ENCODE measurements around the gene MMP15. TPM values are rescaled to one million over a fixed set of nuclear protein-coding genes. Genes with fewer than 3 reads are reported as not detected.

Gene MMP15
- total RNA-seq, 1 donor from 2014 or later = 15.4 TPM

- H3K27me3 Mint-ChIP-seq (ENCODE audit: low read depth, unreplicated experiment) = no peaks in the 10 kb centered on the region
- no peaks in the 10 kb centered on the region for H3K4me1 Mint-ChIP-seq (ENCODE audit: low read depth, unreplicated experiment)
- no peak overlapping the region for H3K4me3 Mint-ChIP-seq (ENCODE audit: unreplicated experiment)
- H3K27me3 ChIP-seq (ENCODE audit: insufficient read depth, low read length) = no peaks in the 10 kb centered on the region
- no peak overlapping the region for H2AFZ ChIP-seq (ENCODE audit: low read depth, low read length)
- no peak for TF ChIP-seq CTCF (IDR thresholded peaks at IDR 0.05; ENCODE audit: insufficient read depth, low read depth, low read length)
- no peak for TF ChIP-seq EZH2 (IDR thresholded peaks at IDR 0.05; ENCODE audit: insufficient read depth, low read length)
- no peak overlapping the region for H3K4me2 ChIP-seq (ENCODE audit: low read length)
- H3K36me3 Mint-ChIP-seq (ENCODE audit: low read depth, unreplicated experiment) = no peaks in the 10 kb centered on the region
- no peaks in the 10 kb centered on the region for H3K79me2 ChIP-seq (ENCODE audit: insufficient read depth, low read length)
- H3K4me3 ChIP-seq (ENCODE audit: insufficient read depth, low read depth, low read length) = no peak overlapping the region
- H3K9me3 ChIP-seq (ENCODE audit: insufficient read depth, low read depth, low read length) = peaks cover 4% of the 10 kb centered on the region
- DNase-seq (ENCODE audit: low read depth) (no peak), FAIRE-seq (no peak)
- no peaks in the 10 kb centered on the region for H3K4me1 ChIP-seq (ENCODE audit: insufficient read depth, low read length)
- H3K27ac Mint-ChIP-seq (ENCODE audit: unreplicated experiment) = no peak overlapping the region
- no peaks in the 10 kb centered on the region for H3K9me3 Mint-ChIP-seq (ENCODE audit: unreplicated experiment)
- no peak overlapping the region for H3K27ac ChIP-seq (ENCODE audit: low read depth, low read length)
- H4K20me1 ChIP-seq (ENCODE audit: insufficient read depth, low read length) = no peaks in the 10 kb centered on the region
- no peak overlapping the region for H3K9ac ChIP-seq (ENCODE audit: low read length)
- H3K36me3 ChIP-seq (ENCODE audit: insufficient read depth, low read length) = no peaks in the 10 kb centered on the region
Observed at GRCh38 chr16:58085584-58086251, 60.2 kb downstream of the MMP15 start.

GRCh38 chr16:58086381-58087208, 61.0 kb downstream of the MMP15 start:
- H3K27ac Mint-ChIP-seq (ENCODE audit: unreplicated experiment) = no peak overlapping the region
- no peak for FAIRE-seq
- H3K4me2 ChIP-seq (ENCODE audit: low read length) = no peak overlapping the region
- H3K4me3 ChIP-seq (ENCODE audit: insufficient read depth, low read depth, low read length) = no peak overlapping the region
- H3K27me3 ChIP-seq (ENCODE audit: insufficient read depth, low read length) = no peaks in the 10 kb centered on the region
- H3K4me1 Mint-ChIP-seq (ENCODE audit: low read depth, unreplicated experiment) = no peaks in the 10 kb centered on the region
- no peaks in the 10 kb centered on the region for H3K27me3 Mint-ChIP-seq (ENCODE audit: low read depth, unreplicated experiment)
- H2AFZ ChIP-seq (ENCODE audit: low read depth, low read length) = no peak overlapping the region
- no peak overlapping the region for H3K4me3 Mint-ChIP-seq (ENCODE audit: unreplicated experiment)
- H3K9me3 ChIP-seq (ENCODE audit: insufficient read depth, low read depth, low read length) = peaks cover 4% of the 10 kb centered on the region
- no peak overlapping the region for H3K27ac ChIP-seq (ENCODE audit: low read depth, low read length)
- no peaks in the 10 kb centered on the region for H3K79me2 ChIP-seq (ENCODE audit: insufficient read depth, low read length)
- no peaks in the 10 kb centered on the region for H3K36me3 ChIP-seq (ENCODE audit: insufficient read depth, low read length)
- no peak overlapping the region for H3K9ac ChIP-seq (ENCODE audit: low read length)
- no peak for TF ChIP-seq CTCF (IDR thresholded peaks at IDR 0.05; ENCODE audit: insufficient read depth, low read depth, low read length)
- no peak for TF ChIP-seq EZH2 (IDR thresholded peaks at IDR 0.05; ENCODE audit: insufficient read depth, low read length)
- no peaks in the 10 kb centered on the region for H3K4me1 ChIP-seq (ENCODE audit: insufficient read depth, low read length)
- no peaks in the 10 kb centered on the region for H3K36me3 Mint-ChIP-seq (ENCODE audit: low read depth, unreplicated experiment)
- H4K20me1 ChIP-seq (ENCODE audit: insufficient read depth, low read length) = no peaks in the 10 kb centered on the region
- H3K9me3 Mint-ChIP-seq (ENCODE audit: unreplicated experiment) = no peaks in the 10 kb centered on the region
- no peak for DNase-seq (ENCODE audit: low read depth)

Data from astrocyte (in vitro differentiated cells and primary cell).